NB4 (cell line): Measurements from ENCODE around the gene ATXN1.

Experiments used
- DNase-seq: peaks from one replicate; pipeline ENCODE4 v3.0.0; 2010; ENCODE audit warnings: low read depth
- H3K4me3 ChIP-seq: one replicate; pipeline ENCODE4 v1.5.1; 2011; ENCODE audit warnings: mild to moderate bottlenecking, low read depth, low read length, moderate library complexity
- MYC ChIP-seq: IDR thresholded peaks from 2 replicates; pipeline ENCODE4 v1.6.1; 2011; ENCODE audit warnings: low read depth, low read length
- POLR2A ChIP-seq: IDR thresholded peaks from 2 replicates; pipeline ENCODE4 v1.6.1; 2011; ENCODE audit warnings: mild to moderate bottlenecking; ENCODE audit not compliant: insufficient read length; ENCODE audit errors: extremely low read depth
- TF ChIP-seq, protein P1 (sequence below): IDR thresholded peaks from one replicate; pipeline ENCODE4 v1.5.1; 2012; ENCODE audit warnings: low read depth, low read length
- TF ChIP-seq, protein P2 (sequence below): IDR thresholded peaks from 2 replicates; pipeline ENCODE4 v1.6.1; 2011; ENCODE audit warnings: low read depth, low read length

The ATXN1 gene

DNA sequence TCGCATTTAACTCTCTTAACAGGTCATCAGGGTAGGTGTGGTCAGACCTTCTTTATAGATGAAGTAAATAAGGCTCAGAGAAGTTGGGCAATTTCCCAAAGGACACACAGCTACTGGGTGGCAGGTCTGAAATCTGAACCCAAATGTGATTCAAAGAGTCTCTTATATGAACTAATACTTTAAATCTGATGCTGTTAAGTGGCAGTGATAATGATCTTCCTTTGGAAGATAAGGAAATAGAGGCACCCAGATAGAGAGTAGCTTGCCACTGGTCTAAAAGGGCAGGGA is 285.8 kb downstream of the ATXN1 start:
- TF ChIP-seq MYC, result no peak
- no peak for TF ChIP-seq POLR2A
- TF ChIP-seq, protein P1, sequence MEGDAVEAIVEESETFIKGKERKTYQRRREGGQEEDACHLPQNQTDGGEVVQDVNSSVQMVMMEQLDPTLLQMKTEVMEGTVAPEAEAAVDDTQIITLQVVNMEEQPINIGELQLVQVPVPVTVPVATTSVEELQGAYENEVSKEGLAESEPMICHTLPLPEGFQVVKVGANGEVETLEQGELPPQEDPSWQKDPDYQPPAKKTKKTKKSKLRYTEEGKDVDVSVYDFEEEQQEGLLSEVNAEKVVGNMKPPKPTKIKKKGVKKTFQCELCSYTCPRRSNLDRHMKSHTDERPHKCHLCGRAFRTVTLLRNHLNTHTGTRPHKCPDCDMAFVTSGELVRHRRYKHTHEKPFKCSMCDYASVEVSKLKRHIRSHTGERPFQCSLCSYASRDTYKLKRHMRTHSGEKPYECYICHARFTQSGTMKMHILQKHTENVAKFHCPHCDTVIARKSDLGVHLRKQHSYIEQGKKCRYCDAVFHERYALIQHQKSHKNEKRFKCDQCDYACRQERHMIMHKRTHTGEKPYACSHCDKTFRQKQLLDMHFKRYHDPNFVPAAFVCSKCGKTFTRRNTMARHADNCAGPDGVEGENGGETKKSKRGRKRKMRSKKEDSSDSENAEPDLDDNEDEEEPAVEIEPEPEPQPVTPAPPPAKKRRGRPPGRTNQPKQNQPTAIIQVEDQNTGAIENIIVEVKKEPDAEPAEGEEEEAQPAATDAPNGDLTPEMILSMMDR, result no peak
- TF ChIP-seq, protein P2, sequence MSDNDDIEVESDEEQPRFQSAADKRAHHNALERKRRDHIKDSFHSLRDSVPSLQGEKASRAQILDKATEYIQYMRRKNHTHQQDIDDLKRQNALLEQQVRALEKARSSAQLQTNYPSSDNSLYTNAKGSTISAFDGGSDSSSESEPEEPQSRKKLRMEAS, result no peak
- H3K4me3 ChIP-seq, result no peak overlapping the region
- DNase-seq, result no peak

DNA sequence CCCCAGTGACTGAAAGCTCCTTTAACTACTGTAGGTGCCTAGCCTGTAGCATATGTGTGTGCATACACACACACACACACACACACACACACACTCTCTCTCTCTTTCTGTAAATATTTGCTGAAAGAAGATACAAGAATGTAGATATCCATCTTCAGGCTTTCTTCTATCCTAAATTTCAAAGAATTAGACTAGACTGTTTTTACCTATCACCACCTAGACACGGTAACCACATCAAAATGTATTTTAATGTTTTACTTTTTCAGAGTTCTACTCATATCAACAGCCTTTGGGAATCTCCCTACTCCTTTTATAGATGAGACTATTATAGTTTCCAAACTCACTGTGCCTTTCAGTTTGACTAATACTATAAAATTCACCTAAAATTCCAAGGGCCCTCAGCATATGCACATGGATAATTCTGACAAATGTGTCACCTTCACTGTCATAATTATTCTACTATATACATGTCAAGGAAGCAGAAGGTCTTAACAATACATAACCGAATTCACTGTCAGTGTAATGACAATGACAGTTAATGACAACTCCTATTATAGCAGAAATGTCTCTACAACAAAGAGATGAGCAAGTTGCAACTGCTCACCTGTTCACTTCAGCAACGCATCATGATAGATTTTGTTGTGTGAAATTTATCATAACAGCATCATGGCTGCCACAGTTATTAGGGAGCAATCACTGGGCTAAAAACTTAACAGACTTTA is 286.3 kb downstream of the ATXN1 start:
- no peak overlapping the region for H3K4me3 ChIP-seq
- DNase-seq, result no peak
- TF ChIP-seq, protein P2, result no peak
- TF ChIP-seq, protein P1, result no peak
- TF ChIP-seq POLR2A (no peak), MYC (no peak)

DNA sequence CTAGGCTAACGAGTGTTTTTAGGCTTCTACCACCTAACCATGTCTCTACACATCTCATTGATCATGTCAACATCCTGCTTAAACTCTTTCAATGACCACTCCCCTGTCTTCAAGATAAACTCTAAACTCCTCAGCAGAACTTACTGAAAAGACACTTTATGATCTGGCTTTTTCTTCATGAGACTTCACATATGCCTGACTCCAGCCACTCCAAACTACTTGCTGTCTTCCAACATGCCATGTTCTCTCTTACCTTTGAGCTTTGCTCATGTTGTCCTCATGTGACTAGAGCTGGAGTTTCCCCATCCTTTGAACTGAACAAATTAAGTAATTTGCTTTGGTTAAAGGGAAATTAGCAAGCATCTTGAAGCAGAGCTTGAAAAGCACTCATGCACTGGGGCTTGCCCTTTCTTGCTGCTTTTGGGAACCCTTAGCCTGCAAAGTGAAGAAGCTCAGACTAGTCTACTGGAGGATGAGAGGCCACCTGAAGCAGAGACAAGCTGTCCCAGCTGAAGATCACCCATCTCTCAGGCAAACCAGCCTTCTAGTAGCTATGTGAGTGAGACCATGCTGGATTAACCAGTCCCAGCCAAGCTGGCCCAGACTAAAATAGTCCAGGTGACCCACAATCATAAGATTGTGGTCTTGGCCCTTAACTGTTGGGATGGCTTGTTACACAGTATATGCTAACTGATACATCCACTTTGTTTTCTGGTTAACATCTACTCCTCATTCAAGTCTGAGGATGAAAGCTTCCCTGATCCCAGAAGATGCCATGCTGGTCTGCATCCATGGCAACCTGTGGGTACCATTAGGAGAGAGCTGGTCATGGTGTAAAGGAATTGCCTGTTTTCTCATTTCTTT is 287.1 kb downstream of the ATXN1 start:
- no peak for DNase-seq
- no peak overlapping the region for H3K4me3 ChIP-seq
- TF ChIP-seq, protein P2, result no peak
- TF ChIP-seq MYC (no peak), POLR2A (no peak)
- TF ChIP-seq, protein P1, result no peak

DNA sequence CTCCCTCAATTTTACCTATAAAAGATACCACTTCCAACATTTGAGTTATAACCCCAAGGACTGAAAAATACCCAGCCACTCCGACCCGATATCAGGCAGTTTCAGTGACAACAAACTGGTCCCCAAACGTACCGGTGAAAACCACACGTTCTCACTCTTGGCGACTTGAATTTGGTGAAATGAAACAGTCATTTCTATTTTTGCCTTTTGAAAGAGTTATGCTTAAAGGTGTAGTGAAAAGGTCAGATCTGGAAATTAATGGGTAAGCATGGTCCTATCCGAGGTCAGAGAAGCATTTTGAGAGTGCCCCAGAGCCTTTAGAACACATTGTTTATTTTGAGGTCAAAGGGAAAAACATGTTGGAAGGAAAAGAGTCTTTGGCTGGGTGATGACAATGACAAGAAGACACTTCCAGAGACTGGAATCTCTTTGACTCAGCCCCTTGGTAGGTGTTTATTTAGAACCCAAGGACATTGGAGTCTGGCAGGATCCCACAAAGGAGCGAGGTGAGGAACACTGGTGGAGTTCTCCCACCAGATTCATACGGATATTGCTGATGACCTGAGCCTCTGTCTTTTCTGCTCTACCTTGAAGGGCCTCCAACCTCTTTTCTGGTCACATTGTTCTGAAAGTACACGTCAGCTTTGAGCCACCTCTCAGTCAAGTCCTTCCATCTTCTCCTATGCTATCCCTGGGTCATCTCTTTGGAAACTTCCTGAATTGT is 287.9 kb downstream of the ATXN1 start:
- DNase-seq, result no peak
- no peak overlapping the region for H3K4me3 ChIP-seq
- TF ChIP-seq, protein P2, result no peak
- TF ChIP-seq MYC, result no peak
- TF ChIP-seq, protein P1, result no peak

DNA sequence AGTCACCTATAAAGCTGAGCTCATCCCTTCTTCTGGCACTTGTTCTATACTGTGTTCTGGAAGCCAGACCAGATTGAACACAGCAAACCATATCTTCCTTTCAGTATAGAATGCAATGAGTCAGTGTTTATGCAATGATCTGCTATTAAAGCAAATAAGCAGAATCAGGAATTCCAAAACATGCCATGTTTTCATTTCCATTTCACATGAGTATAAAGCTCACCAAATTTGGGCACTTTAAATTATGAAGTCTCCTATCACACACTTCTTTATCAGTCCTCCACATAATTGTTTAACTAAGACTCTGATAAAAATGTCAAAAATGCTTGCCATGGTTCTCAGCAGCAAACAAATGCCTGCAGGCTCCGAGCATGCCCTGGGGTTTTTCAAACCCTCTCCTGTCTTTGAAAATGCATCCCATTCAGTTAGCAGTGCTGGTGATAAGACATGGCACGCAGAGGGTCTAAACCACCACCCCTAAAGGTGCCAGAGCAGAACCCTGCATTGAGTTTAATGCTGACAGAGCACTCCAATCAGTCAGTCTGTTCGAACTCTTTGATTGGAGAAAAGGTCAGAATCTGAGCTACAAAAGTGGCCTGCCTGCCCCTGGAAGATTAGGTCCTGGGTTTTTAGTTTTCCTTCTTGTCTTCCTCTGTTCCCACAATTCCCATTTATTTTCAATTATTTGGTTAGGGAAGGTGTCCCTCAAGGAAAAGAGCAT is 288.8 kb downstream of the ATXN1 start:
- DNase-seq, result no peak
- no peak overlapping the region for H3K4me3 ChIP-seq
- TF ChIP-seq, protein P1, result no peak
- no peak for TF ChIP-seq POLR2A
